GM12872 (cell line): ENCODE data around the gene SGMS1.

ENCODE experiments used
- TF ChIP-seq, protein P1 (sequence below): IDR thresholded peaks from 3 replicates; pipeline ENCODE4 v1.5.1; 2011; ENCODE audit warnings: low read depth, mild to moderate bottlenecking, low read length, moderate library complexity; ENCODE audit not compliant: insufficient read depth

SGMS1 gene

DNA sequence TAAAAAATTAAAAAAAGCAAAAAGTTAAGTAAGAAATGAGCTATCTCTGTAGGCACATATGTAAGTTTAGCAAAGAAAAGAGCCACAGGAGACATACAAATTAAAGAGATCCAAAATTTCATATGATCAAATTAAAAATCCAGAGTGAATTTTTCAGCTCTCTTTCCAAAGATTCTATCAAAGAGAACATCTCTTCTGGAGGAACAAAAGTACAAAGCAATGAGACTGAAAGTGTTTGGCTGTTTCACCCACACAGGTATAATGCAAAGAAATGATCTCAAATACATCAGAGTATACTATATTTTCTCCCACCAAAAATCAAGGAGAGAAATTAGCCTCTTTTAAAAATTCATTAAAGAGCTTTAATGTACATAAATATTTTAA is 297.6 kb downstream of the SGMS1 start:
- TF ChIP-seq, protein P1, sequence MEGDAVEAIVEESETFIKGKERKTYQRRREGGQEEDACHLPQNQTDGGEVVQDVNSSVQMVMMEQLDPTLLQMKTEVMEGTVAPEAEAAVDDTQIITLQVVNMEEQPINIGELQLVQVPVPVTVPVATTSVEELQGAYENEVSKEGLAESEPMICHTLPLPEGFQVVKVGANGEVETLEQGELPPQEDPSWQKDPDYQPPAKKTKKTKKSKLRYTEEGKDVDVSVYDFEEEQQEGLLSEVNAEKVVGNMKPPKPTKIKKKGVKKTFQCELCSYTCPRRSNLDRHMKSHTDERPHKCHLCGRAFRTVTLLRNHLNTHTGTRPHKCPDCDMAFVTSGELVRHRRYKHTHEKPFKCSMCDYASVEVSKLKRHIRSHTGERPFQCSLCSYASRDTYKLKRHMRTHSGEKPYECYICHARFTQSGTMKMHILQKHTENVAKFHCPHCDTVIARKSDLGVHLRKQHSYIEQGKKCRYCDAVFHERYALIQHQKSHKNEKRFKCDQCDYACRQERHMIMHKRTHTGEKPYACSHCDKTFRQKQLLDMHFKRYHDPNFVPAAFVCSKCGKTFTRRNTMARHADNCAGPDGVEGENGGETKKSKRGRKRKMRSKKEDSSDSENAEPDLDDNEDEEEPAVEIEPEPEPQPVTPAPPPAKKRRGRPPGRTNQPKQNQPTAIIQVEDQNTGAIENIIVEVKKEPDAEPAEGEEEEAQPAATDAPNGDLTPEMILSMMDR, result no peak

DNA sequence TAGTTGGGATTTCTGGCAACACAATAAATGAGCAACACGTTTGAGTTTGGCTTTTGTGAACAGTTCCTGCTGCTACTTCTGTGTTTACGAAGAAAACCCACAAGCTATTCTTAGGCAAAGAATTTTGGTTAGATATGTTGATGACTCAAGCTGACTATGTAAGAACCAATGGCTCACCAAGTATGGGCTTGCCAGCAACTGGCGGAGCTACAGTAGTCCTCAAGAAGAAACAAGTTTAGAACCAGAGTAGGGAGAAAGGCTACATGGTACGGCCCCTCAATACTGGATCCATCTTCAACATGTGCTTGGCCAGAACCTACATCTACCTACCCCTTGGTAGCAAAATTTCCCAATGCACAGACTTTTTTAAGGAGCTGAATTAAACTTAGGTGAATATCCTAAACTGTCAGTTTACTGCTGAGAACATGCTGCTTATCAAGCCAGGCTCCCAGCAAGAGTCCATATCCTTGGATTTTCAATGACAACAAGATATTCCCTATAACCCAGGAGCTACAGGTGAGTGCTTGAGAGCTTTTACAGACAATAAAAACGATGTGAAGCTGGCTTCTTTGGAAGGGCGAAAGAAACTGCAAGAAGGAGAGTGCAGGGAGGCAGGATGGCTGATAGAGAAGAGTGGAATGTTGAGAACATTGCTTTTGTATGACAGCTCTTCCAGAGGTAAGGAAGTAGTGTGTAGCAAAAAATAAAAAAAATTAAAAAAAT is 298.1 kb downstream of the SGMS1 start:
- TF ChIP-seq, protein P1, result no peak

DNA sequence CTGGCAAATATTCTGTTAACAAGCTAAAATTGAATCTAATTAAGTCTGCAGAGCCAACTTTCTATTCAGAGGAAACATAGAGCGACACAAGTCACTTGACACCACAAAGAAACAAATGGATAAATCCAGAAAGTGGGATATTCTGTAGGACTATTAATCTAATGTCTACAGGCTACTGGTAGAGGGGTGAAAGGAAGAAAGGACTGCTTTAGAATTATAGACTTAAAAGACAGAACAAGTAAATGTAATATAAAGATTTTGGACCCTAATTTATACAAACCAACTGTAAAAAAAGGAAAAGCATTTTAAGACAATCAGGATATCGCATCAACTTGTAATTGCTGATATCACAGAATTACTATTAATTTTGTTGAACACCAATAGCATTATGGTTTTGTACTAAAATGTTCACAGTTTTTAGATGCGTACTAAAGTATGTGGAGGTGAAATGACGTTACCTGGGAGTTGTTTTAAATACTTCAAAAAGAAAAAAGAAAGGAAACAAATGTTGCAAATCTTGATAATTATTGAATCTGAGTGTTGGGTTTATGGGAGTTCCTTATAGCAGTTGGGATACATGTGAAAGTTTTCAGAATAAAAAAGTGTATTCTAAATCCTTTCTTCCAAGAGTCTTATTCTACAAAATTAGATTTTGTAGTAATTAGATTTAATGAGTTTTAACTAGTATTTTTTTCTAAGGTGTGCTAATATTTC is 298.9 kb downstream of the SGMS1 start:
- TF ChIP-seq, protein P1, result no peak

DNA sequence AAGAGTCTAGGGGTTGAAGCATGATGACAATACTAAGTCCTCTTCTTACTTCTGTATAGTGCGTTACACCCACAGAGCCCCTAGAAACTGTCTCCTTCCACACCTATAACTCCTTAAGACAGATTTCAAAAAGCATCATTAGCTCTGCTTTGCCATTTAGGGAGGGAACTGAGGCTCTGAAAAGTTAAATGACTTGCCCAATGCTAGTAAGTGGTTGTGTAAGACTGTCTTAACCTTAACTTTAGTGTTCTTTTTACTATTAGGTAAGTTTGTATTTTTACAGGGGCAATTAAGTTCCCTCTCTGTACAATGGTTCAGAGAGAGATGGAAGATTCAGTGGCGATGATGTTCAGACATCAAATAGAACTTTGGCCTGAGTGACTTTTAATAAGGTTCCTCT is 299.7 kb downstream of the SGMS1 start:
- TF ChIP-seq, protein P1, result no peak

DNA sequence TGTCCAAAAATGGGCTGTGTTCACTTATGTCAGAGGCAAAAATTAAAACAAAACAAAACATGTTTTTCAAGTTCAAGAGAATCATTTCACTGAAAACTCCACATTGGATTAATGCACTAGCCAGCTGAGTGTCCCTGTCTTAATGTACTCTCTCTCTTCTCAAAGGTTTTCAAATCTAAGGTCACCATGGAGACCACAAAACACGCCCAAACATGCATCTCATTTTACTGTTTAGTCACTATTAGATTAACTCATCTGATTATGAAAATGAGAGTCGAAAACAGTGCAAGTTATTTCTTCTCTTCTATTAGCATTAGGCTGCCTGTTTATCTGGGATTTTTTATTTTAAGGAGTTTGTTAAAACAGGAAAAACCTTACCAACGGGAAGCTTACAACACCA is 301.7 kb downstream of the SGMS1 start:
- TF ChIP-seq, protein P1, result no peak

DNA sequence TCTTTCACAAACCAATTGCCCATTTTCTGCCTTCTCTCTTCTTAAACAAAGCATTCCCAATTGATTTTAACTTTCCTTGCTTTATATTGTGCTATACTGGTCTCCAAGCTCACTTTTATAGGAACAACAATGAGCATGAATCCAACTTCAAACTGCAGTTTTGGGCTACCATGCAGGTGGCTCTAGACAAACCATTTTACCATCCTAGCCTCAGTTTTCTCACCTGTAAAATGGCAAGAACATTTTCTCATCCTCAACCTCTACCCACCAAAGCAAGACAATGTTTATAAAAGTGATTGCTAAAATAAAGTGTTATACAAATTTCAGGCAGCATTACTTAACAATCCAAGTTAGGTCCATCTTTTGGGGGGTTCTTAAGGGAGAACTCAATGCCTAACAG is 305.6 kb downstream of the SGMS1 start:
- TF ChIP-seq, protein P1, result no peak

DNA sequence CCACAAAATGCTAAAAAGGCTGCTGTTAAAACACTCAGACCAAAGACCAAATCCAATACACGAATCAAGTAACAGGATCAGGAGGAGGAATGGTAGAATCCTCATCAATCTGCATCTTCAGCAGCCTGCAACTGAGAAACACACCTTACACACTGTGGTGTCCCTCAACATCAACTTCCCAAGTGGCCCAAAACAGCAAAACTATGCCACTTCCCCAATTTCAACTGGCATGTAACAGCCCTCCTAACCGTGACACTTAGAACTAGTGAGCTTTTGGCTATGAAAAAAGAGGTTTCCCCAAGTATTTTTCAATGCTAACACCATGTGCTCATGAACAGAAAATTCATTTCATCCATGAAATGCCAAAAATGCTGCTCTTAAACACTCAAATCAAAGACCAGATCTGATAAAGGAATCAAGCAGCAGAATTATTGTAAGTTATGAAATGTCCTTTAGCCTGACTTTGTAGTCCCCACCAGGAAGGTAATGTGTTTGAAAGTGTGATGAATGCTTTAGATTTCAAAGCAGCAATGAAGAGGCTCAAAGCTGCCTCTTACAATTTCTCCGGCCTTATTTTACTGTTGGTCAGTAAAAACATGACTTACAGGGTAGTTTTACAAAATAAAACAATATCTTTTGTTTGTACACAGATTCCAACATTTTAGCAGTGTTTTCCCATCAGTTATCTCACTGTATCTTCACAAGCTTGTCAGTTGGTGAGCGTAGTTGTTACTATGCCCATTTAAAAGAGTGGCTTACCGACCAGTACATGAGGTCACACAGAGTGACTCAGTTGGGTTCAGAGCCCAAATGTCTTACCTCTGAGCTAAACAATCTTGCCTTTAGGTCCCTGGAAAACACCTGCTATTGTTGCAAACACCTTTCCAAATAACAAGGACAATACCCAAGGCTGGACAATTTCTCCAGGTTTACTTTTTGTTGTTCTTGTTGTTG is 306.8 kb downstream of the SGMS1 start:
- TF ChIP-seq, protein P1, result no peak
